SHP77 treated with DMSO at 0.1 percent for 48 hours (cell line): ENCODE results near the gene TNFRSF1B.

Experiments used
- DNase-seq: peaks from one replicate; lab custom pipeline; 2025; lab: John Stamatoyannopoulos, UW

Gene TNFRSF1B

DNA sequence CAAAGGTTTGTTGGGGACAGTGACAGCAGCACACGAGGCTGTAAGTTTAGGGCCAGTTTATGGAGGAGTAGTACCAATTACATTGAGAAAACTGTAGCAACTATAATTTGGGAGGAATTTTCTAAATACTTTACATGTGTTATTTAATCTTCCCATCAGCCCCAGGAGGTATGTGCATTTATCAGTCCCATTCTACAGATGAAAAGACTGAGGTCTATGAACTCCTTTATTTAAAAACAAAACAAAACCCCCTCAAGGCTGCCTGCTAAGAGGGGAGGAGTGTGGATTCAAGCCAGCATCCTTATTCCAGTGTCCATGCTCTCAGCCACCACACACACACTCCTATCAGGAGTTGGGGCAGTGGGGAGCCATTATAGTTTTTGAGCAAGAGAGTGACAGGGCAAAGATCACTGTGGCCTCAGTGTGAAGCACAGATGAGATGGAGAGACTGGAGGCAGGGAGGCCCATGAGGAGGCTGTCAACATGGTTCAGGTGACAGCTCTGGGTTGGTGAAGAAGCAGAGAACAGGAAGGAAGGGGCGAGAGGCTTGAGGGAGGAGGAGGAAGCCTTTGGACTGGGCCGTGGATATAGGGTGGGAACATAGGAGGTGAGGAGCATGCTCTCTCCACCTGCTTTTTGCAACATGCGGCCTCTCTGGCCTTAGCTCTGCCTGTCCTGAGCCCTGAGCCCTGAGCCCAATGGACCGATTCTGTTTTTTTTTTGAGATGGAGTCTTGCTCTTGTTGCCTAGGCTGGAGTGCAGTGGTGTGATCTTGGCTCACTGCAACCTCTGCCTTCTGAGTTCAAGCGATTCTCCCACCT lies 9.7 kb downstream of the TNFRSF1B start:
- DNase-seq: no peak

DNA sequence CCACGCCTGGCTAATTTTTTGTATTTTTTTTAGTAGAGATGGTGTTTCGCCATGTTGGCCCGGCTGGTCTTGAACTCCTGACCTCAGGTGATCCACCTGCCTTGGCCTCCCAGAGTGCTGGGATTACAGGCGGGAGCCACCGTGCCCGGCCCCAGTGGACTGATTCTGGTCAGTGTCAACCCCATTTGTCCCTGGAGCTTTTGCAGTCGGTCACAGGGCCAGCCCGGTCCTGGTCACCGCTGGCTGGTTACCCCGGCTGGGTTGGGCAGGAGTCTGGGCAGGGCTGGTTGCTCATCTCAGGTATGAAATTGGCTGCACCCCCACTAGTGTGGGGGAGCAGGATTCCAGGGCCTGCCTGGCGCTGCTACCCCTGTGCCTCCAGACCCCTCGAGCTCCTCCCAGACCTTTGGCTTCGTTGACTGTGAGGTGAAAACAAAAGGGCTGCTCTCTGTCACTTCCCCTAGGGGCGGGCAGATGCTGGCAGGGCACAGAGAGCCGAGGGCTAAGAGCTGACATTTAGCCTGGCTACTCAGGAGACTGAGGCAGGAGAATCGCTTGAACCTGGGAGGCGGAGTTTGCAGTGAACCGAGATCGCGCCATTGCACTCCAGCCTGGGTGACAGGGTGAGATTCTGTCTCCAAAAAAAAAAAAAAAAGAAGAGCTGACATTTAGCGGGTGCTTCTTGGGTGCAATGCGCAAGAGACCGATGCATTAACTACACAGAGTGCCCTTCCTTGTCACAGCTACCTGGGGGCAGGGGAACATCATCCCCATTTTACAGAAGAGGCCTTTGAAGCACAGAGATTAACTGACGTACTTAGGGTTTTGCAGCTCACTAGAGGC lies 10.6 kb downstream of the TNFRSF1B start:
- no peak for DNase-seq

DNA sequence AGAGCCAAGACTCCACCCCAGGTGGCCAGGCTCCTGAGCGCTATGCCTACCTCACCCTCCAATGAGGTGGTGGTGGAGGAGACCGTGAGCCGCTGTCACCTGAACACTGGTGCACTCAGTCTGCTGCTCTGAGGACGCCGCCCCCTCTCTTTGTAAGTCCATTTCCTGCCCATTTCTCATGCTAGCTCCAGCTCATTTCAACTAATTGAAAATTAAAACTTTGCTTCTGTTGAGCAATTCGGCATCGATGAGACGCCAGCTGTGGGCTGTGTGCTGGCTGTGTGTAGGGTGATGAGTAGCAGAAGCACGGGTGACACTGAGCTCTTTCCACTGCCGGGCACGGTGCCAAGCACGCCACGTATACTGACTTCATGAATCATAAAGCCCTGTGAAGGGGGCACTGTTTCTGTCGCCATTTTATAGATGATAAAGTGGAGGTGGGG lies 11.2 kb downstream of the TNFRSF1B start:
- DNase-seq: no peak

DNA sequence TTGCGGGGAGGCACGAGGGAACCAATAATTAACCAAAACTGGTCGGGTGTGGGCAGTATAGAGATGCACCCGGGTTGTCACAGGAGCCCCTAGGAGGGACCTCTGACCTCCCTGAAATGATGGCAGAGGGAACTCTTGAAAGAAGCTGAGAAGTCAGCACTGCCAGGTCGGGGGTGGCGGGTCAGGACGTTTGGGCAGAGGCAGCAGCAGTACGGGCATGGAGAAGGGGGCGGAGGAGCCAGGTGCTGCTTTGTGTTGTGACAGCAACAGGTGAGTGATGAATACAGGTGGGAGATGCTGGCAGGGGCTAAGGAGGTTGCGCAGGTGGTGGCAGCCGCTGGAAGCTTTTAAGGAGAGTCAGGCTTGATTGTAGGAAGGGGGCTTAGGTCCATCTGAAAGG lies 11.7 kb downstream of the TNFRSF1B start:
- no peak for DNase-seq

DNA sequence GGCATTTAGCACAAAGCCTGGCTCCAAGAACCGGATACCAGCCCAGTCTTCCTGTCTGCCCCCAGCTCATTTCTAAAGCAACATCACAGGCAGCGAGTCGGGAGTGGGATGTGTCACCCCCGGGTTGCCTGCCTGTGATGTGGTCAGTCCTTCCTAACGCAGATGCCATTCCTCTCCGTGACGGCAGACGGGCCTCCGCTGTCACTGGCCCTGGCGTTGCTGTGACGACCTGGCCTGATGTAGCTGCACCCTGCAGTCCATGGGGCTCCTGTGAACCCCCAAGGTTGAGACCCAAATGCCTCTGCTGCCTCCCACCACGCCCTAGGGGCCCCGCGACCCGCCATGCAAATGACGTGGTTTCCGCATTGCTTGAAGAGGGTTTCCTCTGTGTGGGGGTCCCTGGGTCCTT lies 12.3 kb downstream of the TNFRSF1B start:
- DNase-seq: no peak

DNA sequence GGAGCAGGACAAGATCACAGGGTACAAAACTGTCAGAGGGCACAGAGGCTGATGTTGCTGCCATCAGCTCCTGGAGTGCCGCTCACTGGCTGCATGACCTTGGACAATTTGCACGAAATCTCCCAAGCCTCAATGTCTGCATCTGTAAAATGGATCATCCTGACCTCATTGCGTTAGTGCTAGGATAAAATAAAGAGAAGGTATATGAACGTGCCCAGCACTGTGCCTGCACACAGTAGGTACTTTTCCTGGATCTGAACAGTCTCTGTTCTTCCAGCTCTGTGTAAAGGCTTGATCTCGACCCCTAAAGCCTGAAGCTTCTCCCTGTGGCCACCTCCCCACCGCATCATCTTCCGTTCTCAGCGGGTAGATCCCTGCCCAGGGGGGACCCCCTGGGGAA lies 12.9 kb downstream of the TNFRSF1B start:
- no peak for DNase-seq

DNA sequence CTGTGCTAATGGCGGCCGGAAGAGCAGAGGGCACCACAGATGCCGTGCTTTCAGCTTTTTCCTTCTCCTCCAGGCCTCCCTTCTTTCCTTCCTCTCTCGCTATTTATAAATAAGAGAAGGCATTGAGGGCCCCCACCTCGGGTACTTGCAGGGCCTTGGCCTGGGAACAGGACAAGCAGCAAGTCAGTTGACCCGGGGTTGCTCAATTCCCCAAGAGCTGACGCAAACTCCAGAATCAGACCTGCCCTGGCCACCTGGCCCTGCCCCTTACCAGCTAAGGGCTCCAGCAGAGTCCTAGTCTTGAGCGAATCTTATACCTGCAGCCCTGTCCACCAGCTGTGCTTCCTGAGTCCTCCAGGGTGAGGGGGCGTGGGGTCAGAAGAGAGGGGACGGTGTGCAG lies 13.5 kb downstream of the TNFRSF1B start:
- DNase-seq: no peak

DNA sequence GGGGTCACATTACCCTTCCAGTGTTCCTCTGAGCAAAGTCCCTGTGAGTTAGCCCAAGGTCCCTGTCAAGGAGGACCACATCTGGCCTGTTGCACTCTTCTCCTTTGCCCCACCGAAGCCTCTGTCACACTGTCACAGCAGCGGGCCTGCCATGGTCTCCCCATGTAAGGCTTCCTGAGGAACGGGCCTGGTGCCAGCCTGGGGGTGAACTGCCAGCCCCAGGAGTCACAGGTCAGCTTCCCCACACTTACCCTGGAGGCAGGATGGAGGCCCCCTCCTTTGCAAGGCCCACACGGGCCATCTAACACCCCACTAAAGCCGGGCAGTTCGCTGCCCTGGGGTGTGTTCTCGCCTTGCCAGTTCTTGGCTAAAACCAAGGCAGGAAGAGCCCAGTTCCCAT lies 14.1 kb downstream of the TNFRSF1B start:
- DNase-seq: no peak

DNA sequence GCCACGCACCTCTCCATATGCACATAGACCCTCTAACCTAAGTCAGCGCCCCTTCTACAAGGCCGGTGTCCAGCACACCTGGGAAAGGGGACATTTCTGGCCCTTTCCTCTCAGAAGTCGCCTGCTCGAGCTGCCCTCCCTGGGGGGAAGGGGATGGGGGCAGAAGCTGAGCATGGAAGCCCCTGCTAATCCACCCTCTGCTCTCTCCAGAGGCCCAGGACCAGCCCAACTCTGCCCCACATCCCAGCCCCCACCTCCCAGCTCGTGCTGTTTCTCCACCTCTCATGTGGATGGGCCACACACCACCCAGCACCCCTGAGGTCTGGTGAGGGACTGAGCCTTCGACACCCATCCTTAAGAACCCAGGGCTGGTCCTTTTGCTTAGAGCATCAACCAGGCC lies 14.8 kb downstream of the TNFRSF1B start:
- no peak for DNase-seq

DNA sequence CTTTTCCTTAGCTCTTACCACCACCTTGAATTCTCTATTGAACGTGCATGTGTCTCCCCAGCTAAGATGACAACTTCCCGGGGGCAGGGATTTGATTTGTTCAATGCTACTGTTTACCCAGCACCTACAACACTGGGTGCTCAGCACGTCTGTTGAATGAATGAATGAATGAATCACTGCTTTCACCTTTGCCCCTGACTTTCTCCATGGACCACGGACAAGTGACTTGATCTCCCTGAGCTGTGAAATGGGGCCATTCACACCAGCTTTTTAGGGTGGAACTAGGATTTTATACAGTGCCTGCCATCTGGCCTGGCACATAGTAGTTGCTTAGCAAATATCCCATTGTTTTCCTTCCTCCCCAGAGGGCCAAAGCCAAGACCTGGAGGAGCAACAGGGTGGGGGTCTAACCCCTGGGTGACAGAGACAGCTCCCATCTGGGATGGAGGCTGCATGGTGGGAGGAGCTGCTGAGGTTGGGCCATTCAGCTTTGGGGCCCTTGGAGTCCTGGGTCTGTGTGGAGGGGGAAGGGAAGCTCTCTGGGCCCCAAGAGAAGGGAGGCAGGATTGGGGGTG lies 15.7 kb downstream of the TNFRSF1B start:
- DNase-seq: no peak

DNA sequence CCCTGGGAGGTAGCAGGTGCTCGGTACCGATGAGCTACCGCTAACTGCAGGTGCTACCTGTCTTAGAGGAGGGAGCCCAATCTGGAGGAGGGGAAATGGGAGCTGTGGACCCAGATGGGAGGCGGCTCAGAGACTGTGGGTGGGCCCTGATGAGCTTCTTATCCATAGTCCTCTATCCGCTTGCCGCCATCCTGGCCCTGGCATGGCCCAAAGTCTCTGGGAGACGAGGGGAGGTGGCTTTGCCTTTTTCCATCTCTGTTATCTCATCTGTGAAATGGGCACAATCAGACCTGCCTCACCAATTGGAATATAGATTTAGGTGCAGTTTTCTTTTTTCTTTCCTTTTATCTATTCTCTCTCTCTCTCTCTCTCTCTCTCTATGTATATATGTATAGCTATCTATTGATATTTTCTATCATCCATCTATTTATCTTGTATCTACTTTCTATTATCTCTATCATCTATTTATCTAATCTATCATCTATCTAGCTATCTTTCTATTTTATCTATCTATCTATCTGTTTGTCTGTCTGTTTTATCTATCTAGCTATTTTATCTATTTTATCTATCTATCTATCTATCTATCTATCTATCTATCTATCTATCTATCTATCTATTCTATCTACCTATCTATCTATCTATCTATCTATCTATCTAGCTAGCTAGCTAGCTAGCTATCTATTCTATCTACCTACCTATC lies 16.5 kb downstream of the TNFRSF1B start:
- DNase-seq: no peak

DNA sequence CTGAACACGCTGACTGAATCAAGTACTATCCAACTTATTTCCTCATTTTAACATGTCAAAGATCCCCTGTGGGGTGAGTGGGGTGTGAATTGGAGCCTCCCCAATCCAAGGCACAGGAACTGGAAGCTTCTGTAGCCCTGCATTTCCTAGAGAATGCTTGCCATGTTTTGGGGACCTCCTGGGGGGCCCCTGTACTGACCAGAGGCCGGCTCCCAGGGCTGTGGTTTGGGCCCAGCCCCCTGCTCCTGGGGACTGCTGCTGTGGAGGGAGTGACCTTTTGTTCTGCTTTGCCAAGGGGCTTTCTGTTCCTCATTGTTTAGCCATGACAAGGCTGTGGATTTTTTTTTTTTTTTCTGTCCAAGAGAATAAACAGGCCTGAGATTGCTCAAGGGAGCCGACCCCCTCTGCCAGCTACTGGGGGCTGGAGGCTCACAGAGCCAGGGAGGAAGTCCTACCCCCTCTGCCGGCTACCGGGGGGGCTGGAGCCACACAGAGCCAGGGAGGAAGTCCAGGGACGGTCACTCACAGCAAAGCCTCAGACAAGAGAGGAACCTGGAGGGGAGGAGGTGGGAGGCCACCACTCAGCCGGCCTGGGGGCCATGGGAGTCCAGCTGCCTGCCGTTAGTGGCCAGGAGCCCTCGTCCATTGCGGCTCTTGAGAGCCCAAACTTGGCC lies 17.4 kb downstream of the TNFRSF1B start:
- no peak for DNase-seq

DNA sequence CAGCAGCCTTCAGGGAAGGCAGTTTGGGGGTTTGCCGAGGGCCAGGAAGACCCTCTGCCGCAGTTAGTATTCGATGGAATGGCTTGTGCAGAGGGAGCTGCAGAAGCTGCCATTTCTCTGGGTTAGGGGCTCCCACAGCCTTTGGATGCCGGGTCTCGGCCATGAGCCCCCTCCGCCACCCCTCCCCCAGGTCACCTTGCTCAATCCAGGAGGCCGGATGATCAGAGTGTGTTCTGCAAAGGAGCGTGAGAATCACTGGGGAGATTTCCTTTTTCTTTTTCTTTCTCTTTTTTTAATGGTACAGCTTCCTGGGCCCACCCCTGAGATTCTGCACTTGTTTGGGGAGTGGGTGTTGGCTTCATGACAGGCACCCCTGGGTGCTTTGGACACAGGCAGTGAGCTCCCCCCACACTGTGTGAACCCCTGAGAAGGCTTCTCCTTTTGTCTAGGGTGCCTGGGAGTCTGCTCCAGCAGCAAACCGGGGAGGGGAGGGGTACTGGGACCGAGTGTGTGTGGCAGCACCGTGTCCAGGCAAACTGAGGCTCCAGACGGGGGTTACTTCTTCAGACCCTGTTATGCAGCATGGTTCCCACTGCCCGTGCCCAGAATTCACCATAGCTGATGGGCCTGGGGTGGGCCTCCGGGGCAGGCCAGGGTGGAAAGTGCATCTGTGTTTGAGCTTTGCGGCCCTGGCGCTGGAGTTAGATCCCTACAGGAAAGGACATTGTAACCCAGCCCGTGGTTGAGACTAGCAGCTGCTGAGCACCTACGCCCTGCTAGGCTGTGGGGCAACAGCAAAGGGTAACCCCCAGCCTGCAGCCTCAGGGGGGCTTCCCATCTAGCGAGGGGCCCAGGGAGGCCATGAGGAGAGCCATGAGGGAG lies 18.5 kb downstream of the TNFRSF1B start:
- no peak for DNase-seq

DNA sequence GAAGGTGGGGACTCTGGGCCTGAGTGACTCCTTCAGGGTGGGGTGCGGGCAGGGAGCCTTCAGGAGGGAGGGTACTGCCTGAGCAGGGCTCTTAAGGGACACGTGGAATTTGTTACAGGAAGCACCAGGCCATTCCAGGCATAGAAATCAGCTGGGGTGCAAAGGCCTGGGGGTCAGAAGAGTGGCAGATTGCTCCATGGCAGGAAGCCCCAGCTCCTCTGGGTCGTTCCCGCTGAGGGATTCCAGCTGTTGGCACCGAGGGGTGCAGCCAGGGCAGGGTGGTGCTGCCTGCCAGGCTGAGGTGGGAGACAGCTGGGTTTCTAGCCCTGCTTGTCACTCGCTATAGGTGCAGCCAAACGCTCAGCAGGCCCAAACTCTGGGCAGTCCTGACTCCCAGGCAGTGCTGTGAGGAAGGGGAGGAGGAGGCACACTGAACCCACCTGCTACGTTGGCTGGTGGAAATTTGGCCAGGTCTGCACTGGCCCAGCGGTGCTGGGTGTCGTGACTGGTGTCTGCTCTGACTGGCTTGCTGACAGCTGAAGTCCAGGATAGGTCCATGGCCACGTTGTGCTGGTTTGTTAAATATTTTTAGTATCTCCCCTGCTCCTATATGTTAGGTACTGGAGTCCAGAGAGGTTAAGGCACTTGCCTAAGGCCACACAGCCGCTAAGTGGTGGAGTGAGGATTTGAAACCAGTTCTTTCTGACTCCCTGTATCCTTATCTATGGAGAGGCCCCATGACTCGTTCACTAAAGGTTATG lies 19.3 kb downstream of the TNFRSF1B start:
- DNase-seq: no peak

DNA sequence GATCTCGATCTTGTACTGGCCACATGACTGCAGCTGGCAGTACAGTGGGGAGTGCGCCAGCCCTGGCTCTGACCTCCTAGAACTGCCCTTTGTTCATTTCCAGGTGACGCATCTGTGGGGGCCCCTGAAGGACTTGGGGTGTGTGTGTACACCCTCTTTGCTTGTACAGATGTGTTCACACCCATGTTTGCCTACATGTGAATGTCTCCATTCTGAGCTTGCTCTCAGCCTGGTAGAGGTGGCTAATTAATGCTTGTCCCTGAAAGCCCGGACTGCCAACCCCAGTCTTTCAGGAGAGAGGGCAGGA lies 19.8 kb downstream of the TNFRSF1B start:
- no peak for DNase-seq

DNA sequence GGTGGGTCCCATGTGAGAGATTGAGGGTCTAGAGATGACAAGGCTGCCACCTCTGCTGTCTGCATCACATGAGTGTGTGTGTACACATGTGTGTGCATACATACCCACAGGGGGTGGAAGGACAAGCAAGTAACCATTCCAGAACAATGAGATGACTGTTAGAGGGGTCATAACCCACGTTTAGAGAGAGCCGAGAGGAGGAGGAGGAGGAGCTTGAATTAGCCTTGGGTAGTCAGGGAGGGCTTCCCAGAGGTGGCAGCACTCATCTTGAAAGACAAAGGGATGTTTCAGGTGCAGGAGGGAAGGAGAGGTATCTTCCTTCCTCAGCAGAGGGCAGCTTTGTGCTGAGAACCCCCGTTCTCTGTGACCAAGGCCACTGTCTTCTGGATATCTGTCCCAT lies 21.3 kb downstream of the TNFRSF1B start:
- DNase-seq: no peak

DNA sequence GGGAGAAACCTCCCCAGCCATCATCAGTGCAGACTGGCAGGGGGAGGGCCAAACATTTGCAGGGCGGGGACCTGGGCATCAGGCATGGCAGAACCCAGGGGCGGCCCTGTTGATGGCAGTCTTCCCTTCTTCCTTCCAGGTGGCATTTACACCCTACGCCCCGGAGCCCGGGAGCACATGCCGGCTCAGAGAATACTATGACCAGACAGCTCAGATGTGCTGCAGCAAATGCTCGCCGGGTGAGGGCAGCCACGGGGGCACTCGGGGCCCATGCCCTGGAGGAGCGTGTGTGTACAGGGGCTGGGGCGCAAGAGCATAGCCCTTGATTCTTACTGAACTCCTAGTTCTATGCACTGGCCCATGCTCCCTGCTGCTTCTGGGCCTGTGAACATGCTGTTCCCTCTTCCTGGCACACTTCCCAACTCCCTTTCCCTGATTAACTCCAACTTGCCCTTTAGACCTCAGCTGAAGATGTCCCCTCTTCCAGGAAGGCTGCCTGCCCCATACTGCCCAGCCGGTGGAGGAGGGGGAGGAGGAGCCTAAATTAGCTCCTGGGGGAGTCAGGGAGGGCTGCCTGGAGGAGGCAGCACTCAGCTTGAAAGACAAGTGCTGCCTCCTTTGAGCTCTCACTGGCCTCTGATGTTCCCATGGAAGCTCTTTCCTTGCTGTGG lies 22.0 kb downstream of the TNFRSF1B start:
- no peak for DNase-seq

DNA sequence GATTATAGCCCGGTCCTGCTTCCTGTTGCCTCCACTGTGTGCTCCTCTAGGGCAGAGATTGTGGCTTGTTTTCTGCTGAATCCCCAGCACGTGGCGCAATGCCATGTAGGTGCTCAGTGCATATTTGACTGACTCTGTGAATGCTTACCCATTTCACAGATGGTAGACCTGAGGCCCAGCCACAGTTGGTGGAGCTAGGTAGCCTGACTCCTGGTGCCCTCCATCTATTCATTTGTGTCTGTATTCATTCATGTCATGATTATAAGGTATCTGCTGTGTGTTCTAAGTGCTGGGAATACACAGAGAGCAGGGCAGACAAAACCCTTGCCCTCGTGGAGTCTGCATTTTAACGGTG lies 22.5 kb downstream of the TNFRSF1B start:
- no peak for DNase-seq

DNA sequence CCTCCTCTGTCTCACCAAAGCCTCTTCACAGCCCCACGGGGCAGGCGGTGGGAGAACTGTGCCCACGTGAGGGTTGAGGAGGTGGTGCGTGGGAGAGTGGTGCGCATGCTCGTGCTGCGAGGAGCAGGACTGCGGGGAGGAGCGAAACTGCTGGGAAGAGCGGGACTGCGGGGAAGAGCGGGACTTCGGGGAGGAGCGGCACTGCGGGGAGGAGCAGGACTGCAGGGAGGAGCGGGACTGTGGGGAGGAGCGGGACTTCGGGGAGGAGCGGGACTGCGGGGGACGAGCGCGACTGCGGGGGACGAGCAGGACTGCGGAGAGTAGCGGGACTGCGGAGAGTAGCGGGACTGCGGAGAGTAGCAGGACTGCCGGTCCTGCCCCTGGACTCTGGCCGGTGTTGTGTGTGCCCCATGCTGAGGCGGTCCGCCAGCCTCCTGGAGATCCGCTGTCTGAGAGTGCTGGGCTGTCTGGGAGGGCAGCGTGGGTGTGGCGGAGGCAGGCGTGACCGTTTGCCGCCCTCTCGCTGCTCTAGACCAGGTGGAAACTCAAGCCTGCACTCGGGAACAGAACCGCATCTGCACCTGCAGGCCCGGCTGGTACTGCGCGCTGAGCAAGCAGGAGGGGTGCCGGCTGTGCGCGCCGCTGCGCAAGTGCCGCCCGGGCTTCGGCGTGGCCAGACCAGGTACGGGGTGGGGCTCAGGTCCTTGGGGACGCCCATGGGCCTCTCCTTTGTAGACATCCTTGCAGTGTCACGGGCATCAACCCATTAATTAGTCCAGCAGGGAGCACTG lies 24.6 kb downstream of the TNFRSF1B start:
- DNase-seq: no peak
